Head of caudate nucleus (tissue), 42 donors: ENCODE results near the gene CLSTN3.

Experiments
- DNase-seq, 42 donors: peaks; one replicate each; pipeline versions ENCODE4 v3.0.0 to v3.0.0-alpha.2; 2020 to 2021; ENCODE audit warnings: mixed read lengths in 7 of 42
- intact Hi-C: fragments of 100-400 bp; cut with DNase I; formaldehyde crosslinking; loops from one replicate; pipeline ENCODE4 v1.15.0; 2022

CLSTN3 gene

GRCh38 chr12:7129872-7130691 is at the start of gene CLSTN3:
Gene CLSTN3, plus strand, starts transcription at chr12:7130371. Its CDS starts 278 bp downstream, at chr12:7130649.
- intact Hi-C loops = no loop called here
- peak; percentile 66 to 95 (median 85) for DNase-seq

GRCh38 chr12:7081037-7081436 is 49.1 kb upstream of the CLSTN3 start:
- DNase-seq = no peak
- intact Hi-C loops = no loop called here

- intact Hi-C loops = no loop called here
- no peak for DNase-seq
Measured at GRCh38 chr12:7083125-7083524, 47.0 kb upstream of the CLSTN3 start.

GRCh38 chr12:7089196-7089871 is 40.8 kb upstream of the CLSTN3 start:
- no peak for DNase-seq
- intact Hi-C loops = no loop called here

GRCh38 chr12:7090222-7090998 is 39.8 kb upstream of the CLSTN3 start:
- no peak for DNase-seq
- intact Hi-C loops = loop anchor here (10.0 kb wide), 1 partner anchor 76 kb away; the partner anchor contains the start of gene LPCAT3

- intact Hi-C loops = loop anchor here (10.0 kb wide), 1 partner anchor 76 kb away; the partner anchor contains the start of gene LPCAT3
- DNase-seq = no peak
Measured at GRCh38 chr12:7091171-7091570, 39.0 kb upstream of the CLSTN3 start.

- intact Hi-C loops = loop anchor here (10.0 kb wide), 1 partner anchor 77 kb away; the partner anchor contains the start of gene LPCAT3
- no peak for DNase-seq
Measured at GRCh38 chr12:7091660-7092228, 38.4 kb upstream of the CLSTN3 start.

- intact Hi-C loops = loop anchor here (10.0 kb wide), 1 partner anchor 78 kb away; the partner anchor contains the start of gene LPCAT3
- DNase-seq = peak; percentile 35 to 87 (median 68)
Measured at GRCh38 chr12:7092229-7092985, 37.8 kb upstream of the CLSTN3 start, which contains the start of gene C1R. Gene C1R, minus strand, starts transcription at chr12:7092445. Its CDS starts 57 bp downstream, at chr12:7092388.

- no peak for DNase-seq
- intact Hi-C loops = loop anchor here (10.0 kb wide), 1 partner anchor 78 kb away; the partner anchor contains the start of gene LPCAT3
Measured at GRCh38 chr12:7092986-7093460, 37.1 kb upstream of the CLSTN3 start.

- no peak for DNase-seq
- intact Hi-C loops = loop anchor here (10.0 kb wide), 1 partner anchor 79 kb away; the partner anchor contains the start of gene LPCAT3
Measured at GRCh38 chr12:7093486-7093885, 36.7 kb upstream of the CLSTN3 start.

- intact Hi-C loops = loop anchor here (10.0 kb wide), 1 partner anchor 79 kb away; the partner anchor contains the start of gene LPCAT3
- DNase-seq = no peak
Measured at GRCh38 chr12:7093892-7094291, 36.3 kb upstream of the CLSTN3 start.

GRCh38 chr12:7096006-7096932 is 33.9 kb upstream of the CLSTN3 start:
- no peak for DNase-seq
- intact Hi-C loops = loop anchor here (10.0 kb wide), 1 partner anchor 81 kb away; the partner anchor contains the start of gene LPCAT3

GRCh38 chr12:7096979-7097378 is 33.2 kb upstream of the CLSTN3 start:
- no peak for DNase-seq
- intact Hi-C loops = loop anchor here (10.0 kb wide), 1 partner anchor 82 kb away; the partner anchor contains the start of gene LPCAT3

- intact Hi-C loops = loop anchor here (10.0 kb wide), 1 partner anchor 85 kb away; the partner anchor contains the start of gene LPCAT3
- DNase-seq = no peak
Measured at GRCh38 chr12:7099290-7099996, 30.7 kb upstream of the CLSTN3 start.

- DNase-seq = no peak
- intact Hi-C loops = no loop called here
Measured at GRCh38 chr12:7100239-7100638, 29.9 kb upstream of the CLSTN3 start.
